Measurements from ENCODE around the gene CASD1.

DNA sequence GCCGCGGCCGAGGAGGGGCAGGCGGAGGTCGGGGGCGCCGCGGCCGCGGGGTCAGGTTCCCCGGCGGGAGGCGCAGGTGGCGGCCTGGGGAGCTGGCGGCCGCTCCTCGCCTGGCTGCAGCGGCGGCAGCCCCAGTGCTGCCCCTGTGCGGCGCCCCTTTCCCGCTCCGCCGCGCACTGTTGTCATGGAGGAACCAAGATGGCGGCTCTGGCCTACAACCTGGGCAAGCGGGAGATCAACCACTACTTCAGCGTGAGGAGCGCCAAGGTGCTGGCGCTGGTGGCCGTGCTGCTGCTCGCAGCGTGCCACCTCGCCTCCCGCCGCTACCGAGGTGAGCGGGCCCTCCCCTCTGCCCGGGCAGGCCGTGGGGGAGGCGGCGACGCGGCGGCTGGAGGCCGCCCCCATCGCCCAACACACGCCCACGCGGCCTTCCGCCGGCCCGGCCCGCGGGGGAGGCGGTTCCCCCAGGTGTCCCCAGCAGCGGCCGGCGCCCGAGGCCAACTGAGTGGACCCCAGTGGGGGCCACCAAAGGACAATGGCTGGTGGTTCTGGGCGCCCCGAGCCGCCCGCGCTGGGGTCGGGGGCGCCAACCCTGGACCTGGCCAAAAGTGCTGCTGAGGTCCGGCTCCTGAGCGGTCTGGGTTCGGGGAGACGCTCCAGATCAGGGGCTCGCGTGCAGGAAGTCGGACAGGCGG lies 425 bp downstream of the CASD1 start:
- TF ChIP-seq, protein P1, sequence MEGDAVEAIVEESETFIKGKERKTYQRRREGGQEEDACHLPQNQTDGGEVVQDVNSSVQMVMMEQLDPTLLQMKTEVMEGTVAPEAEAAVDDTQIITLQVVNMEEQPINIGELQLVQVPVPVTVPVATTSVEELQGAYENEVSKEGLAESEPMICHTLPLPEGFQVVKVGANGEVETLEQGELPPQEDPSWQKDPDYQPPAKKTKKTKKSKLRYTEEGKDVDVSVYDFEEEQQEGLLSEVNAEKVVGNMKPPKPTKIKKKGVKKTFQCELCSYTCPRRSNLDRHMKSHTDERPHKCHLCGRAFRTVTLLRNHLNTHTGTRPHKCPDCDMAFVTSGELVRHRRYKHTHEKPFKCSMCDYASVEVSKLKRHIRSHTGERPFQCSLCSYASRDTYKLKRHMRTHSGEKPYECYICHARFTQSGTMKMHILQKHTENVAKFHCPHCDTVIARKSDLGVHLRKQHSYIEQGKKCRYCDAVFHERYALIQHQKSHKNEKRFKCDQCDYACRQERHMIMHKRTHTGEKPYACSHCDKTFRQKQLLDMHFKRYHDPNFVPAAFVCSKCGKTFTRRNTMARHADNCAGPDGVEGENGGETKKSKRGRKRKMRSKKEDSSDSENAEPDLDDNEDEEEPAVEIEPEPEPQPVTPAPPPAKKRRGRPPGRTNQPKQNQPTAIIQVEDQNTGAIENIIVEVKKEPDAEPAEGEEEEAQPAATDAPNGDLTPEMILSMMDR (conservative IDR thresholded peaks at IDR 0.05 in 1 of 2, IDR thresholded peaks at IDR 0.05 in 1 of 2; ENCODE audit: extremely low read depth in 1 of 2, insufficient read depth in 1 of 2, low read depth in 1 of 2, low read length in 2 of 2): peak in 1 of 2 donors; percentile 43
- TF ChIP-seq EZH2 (IDR thresholded peaks at IDR 0.05; ENCODE audit: borderline replicate concordance, low read length): no peak
